K562 (cell line): ENCODE measurements around the gene MBD1. TPM values are rescaled to one million over a fixed set of nuclear protein-coding genes. Genes with fewer than 3 reads are reported as not detected.

Experiments used
- ATAC-seq: fragments of 200-7000 bp; cut with Tn5 transposase; 3 replicates; pipeline ENCODE4 v1.9.1; 2020; ENCODE audit warnings: moderate library complexity
- BruUV-seq: library from RNA; stranded (reverse); fragments of 400-500 nt; replicated peaks from 2 replicates; lab custom pipeline; 2021; lab: Mats Ljungman, UMichigan
- CTCF ChIA-PET: fragments of 300-600 bp; formaldehyde crosslinking; extraction: SDS; loops from one replicate; lab custom pipeline; 2021; ENCODE audit warnings: low intra/inter-chr PET ratio; lab: Yijun Ruan, JAX
- POLR2A ChIA-PET: fragments of 300-600, 350-650 bp; sonication (Branson Sonifier 250); formaldehyde crosslinking; extraction: SDS; loops from one replicate; lab custom pipeline; 2021; ENCODE audit warnings: antibody characterized with exemption, inconsistent platforms; lab: Yijun Ruan, JAX
- DNase-seq, 4 experiments: peaks; one replicate each; pipeline versions ENCODE4 v3.0.0 to v3.0.0-alpha.2; 2011 to 2018; ENCODE audit warnings: low spot score in 3 of 4, mixed read lengths in 3 of 4; ENCODE audit errors: extremely low read depth in 1 of 4
- FAIRE-seq: peaks from 2 replicates; lab custom pipeline; 2011; peaks lifted over from hg19 to GRCh38; lab: Jason Lieb, UNC
- H2AFZ ChIP-seq: 2 replicates; pipeline ENCODE4 v1.6.0; 2011; ENCODE audit warnings: low read depth, low read length, control low read depth, inconsistent platforms
- H3K27ac ChIP-seq: fragments of 200-600 bp; 3 replicates; pipeline ENCODE4 v1.8.0; 2011; ENCODE audit warnings: low read depth, mild to moderate bottlenecking, control low read depth, inconsistent platforms, low read length, moderate library complexity, mixed read lengths; ENCODE audit errors: extremely low read depth
- H3K27me3 ChIP-seq, 2 experiments: fragments of 300-600 bp in 1 of 2; 2 replicates in 1 of 2; 3 replicates in 1 of 2; pipeline versions ENCODE4 v1.6.0 to v1.8.0; 2011; ENCODE audit warnings: inconsistent platforms in 2 of 2, low read length in 2 of 2, mild to moderate bottlenecking in 1 of 2, mixed read lengths in 1 of 2, moderate library complexity in 1 of 2; ENCODE audit not compliant: control insufficient read depth in 2 of 2, insufficient read depth in 2 of 2
- H3K36me3 ChIP-seq: fragments of 300-600 bp; 3 replicates; pipeline ENCODE4 v1.8.0; 2011; ENCODE audit warnings: mild to moderate bottlenecking, low read length, inconsistent platforms; ENCODE audit not compliant: control insufficient read depth, insufficient read depth
- H3K4me1 ChIP-seq, 2 experiments: fragments of 200-600 bp in 1 of 2; replicated peaks in 1 of 2; 2 replicates in 1 of 2; 3 replicates in 1 of 2; pipeline versions ENCODE4 v1.5.1 to v1.8.0; 2011; ENCODE audit warnings: inconsistent platforms in 2 of 2, low read length in 2 of 2, mild to moderate bottlenecking in 1 of 2, mixed read lengths in 1 of 2, moderate library complexity in 1 of 2; ENCODE audit not compliant: control insufficient read depth in 2 of 2, insufficient read depth in 2 of 2
- H3K4me2 ChIP-seq: 2 replicates; pipeline ENCODE4 v1.6.1; 2011; ENCODE audit warnings: low read length, control low read depth, inconsistent platforms, mixed read lengths; ENCODE audit not compliant: insufficient read depth
- H3K4me3 ChIP-seq: fragments of 200-600 bp; sonication (generic), shearing (Covaris generic); 2 replicates; pipeline ENCODE4 v1.5.1; 2016; ENCODE audit warnings: control low read depth, inconsistent platforms
- H3K79me2 ChIP-seq: fragments of 200-600 bp; 3 replicates; pipeline ENCODE4 v1.8.0; 2011; ENCODE audit warnings: low read length, inconsistent platforms; ENCODE audit not compliant: control insufficient read depth, insufficient read depth
- H3K9ac ChIP-seq, 2 experiments: 2 replicates each; pipeline versions ENCODE4 v1.6.0 to v1.6.1; 2011; ENCODE audit warnings: low read depth in 2 of 2, low read length in 2 of 2, control low read depth in 1 of 2, inconsistent platforms in 1 of 2, mild to moderate bottlenecking in 1 of 2, mixed read lengths in 1 of 2; ENCODE audit not compliant: insufficient read depth in 1 of 2
- H3K9me1 ChIP-seq: one replicate; pipeline ENCODE4 v1.6.0; 2011; ENCODE audit warnings: inconsistent platforms, mild to moderate bottlenecking, low read length, moderate library complexity; ENCODE audit not compliant: control insufficient read depth, insufficient read depth
- H3K9me3 ChIP-seq: replicated peaks from 2 replicates; pipeline ENCODE4 v1.5.1; 2011; ENCODE audit warnings: low read depth, low read length, inconsistent platforms; ENCODE audit not compliant: control insufficient read depth, insufficient read depth
- H4K20me1 ChIP-seq: replicated peaks from 2 replicates; pipeline ENCODE4 v1.6.1; 2011; ENCODE audit warnings: low read length, inconsistent platforms, mixed read lengths; ENCODE audit not compliant: control insufficient read depth, insufficient read depth
- CREB3 ChIP-seq: fragments of 450-650 bp; conservative IDR thresholded peaks from 2 replicates; pipeline ENCODE4 v1.6.1; 2016; ENCODE audit warnings: missing genetic modification characterization, low read depth, mild to moderate bottlenecking, missing compliant biosample characterization, moderate library complexity
- ELF2 ChIP-seq: fragments of 250-450 bp; sonication (Bioruptor Pico); IDR thresholded peaks from 2 replicates; pipeline ENCODE4 v1.5.0; 2021; ENCODE audit warnings: mild to moderate bottlenecking
- GATAD2B ChIP-seq: fragments of 450-650 bp; IDR thresholded peaks from 2 replicates; pipeline ENCODE4 v1.6.1; 2017; ENCODE audit warnings: mild to moderate bottlenecking, borderline replicate concordance
- NR0B1 ChIP-seq: fragments of 450-650 bp; IDR thresholded peaks from one replicate; pipeline ENCODE4 v1.6.1; 2018; ENCODE audit warnings: mild to moderate bottlenecking, moderate library complexity; ENCODE audit not compliant: partially characterized antibody
- NR2F6 ChIP-seq: fragments of 450-650 bp; formaldehyde crosslinking; IDR thresholded peaks from 2 replicates; pipeline ENCODE4 v1.4.0; 2020; ENCODE audit warnings: mild to moderate bottlenecking
- POLR2AphosphoS5 ChIP-seq: IDR thresholded peaks from 2 replicates; pipeline ENCODE4 v1.6.1; 2011; ENCODE audit warnings: mild to moderate bottlenecking, low read depth, low read length, moderate library complexity; ENCODE audit not compliant: control insufficient read depth, insufficient read depth
- SMAD3 ChIP-seq: fragments of 450-650 bp; formaldehyde crosslinking; conservative IDR thresholded peaks from 2 replicates; pipeline ENCODE4 v1.4.0; 2020; ENCODE audit warnings: mild to moderate bottlenecking
- SRSF7 ChIP-seq: fragments of 200-400 bp; formaldehyde crosslinking; optimal IDR thresholded peaks from 2 replicates; pipeline ENCODE3; 2017; ENCODE audit warnings: mild to moderate bottlenecking, low read depth, low read length
- TSC22D4 ChIP-seq: fragments of 450-650 bp; IDR thresholded peaks from 2 replicates; pipeline ENCODE4 v1.6.1; 2016; ENCODE audit warnings: missing genetic modification characterization, missing biosample characterization, control low read depth
- ZNF644 ChIP-seq: fragments of 200-800 bp; sonication (Bioruptor generic); IDR thresholded peaks from 2 replicates; pipeline ENCODE4 v1.6.1; 2016; ENCODE audit warnings: low read depth, missing genetic modification characterization, missing compliant biosample characterization
- ZNF699 ChIP-seq: fragments of 250-450 bp; sonication (Bioruptor Pico); IDR thresholded peaks from 2 replicates; pipeline ENCODE4 v1.8.0; 2021; ENCODE audit warnings: mild to moderate bottlenecking, moderate library complexity; ENCODE audit not compliant: insufficient replicate concordance
- WGBS: fragments of 100-300 bp; shearing (Covaris generic); methylation state at CpG from one replicate; pipeline ENCODE4 v1.1.6; 2016; ENCODE audit warnings: low coverage, mixed read lengths; ENCODE audit not compliant: insufficient coverage; ENCODE audit errors: missing lambda C conversion rate; 5-methylcytosine and 5-hydroxymethylcytosine counted together
- in situ Hi-C: fragments of 300-500 bp; cut with MboI; formaldehyde crosslinking; loops from 4 replicates; pipeline ENCODE4 v1.15.0; 2018; ENCODE audit warnings: inconsistent platforms, mixed read lengths
- intact Hi-C: fragments of 100-400 bp; cut with micrococcal nuclease; formaldehyde crosslinking; loops from 2 replicates; pipeline ENCODE4 v1.14.2; 2022
- polyA plus RNA-seq, 8 experiments: library from polyadenylated mRNA; depleted of rRNA in 4 of 8; stranded (reverse) in 5 of 8; unstranded in 3 of 8; fragments of >200 nt; fragmentation: Nextera tagmentation in 2 of 8; fragmentation: Illumina TruSeq in 1 of 8; extraction: Ambion mirVana in 2 of 8; extraction: Trizol in 1 of 8; gene quantifications; 2 replicates each; pipeline versions ENCODE4 v1.2.1 to v1.2.3, GENCODE V29; 2011 to 2014; ENCODE audit warnings: inconsistent platforms in 1 of 8, missing spikeins in 1 of 8
- total RNA-seq, 7 experiments: library from RNA; depleted of rRNA in 6 of 7; stranded (reverse); fragments of >200 nt in 6 of 7; fragmentation: Illumina TruSeq in 2 of 7; extraction: Trizol in 2 of 7; gene quantifications; 2 replicates each; pipeline versions ENCODE4 v1.2.1 to v1.2.3, GENCODE V29; 2011 to 2021; ENCODE audit warnings: low replicate concordance in 1 of 7
- TF ChIP-seq, protein P1 (sequence below): sonication (generic); formaldehyde crosslinking; IDR thresholded peaks from 2 replicates; pipeline ENCODE4 v1.8.0; 2023; ENCODE audit warnings: missing genetic modification reagents, mild to moderate bottlenecking, borderline replicate concordance

The MBD1 gene
- total and polyA plus RNA-seq, 9 of the 15 experiments (the other 6 are each of a cell fraction or from before 2014, with no cell fraction given): 3.0 to 59.7 (median 31.7) TPM

GRCh38 chr18:50320719-50321118, 39.4 kb upstream of the MBD1 start:
- H3K27ac ChIP-seq: no peak overlapping the region
- no peaks in the 10 kb centered on the region for H3K9me1 ChIP-seq
- FAIRE-seq: no peak
- no peak overlapping the region for H2AFZ ChIP-seq
- no peaks in the 10 kb centered on the region for H3K79me2 ChIP-seq
- H3K4me3 ChIP-seq: no peak overlapping the region
- no peaks in the 10 kb centered on the region for H3K9me3 ChIP-seq
- no peak for ATAC-seq
- in situ Hi-C loops: no loop called here
- 15% methylated on average over 5 of the region's 5 CpGs for WGBS
- H3K4me1 ChIP-seq: no peaks in the 10 kb centered on the region
- no peak overlapping the region for H3K4me2 ChIP-seq
- H3K9ac ChIP-seq: no peak overlapping the region
- no peaks in the 10 kb centered on the region for H3K27me3 ChIP-seq
- no TSS peak for BruUV-seq
- CTCF ChIA-PET: no interaction called here
- POLR2A ChIA-PET: no interaction called here
- no peaks in the 10 kb centered on the region for H4K20me1 ChIP-seq
- intact Hi-C loops: no loop called here
- DNase-seq: no peak
- no peaks in the 10 kb centered on the region for H3K36me3 ChIP-seq
- TF ChIP-seq POLR2AphosphoS5 (no peak), ZNF699 (CRISPR knock-in tag) (no peak), SMAD3 (CRISPR knock-in tag) (no peak), NR2F6 (CRISPR knock-in tag) (no peak), CREB3 (no peak), SRSF7 (no peak), ELF2 (CRISPR knock-in tag) (no peak), NR0B1 (no peak), GATAD2B (no peak), ZNF644 (tag) (no peak), TSC22D4 (tag) (no peak)
- TF ChIP-seq, protein P1, sequence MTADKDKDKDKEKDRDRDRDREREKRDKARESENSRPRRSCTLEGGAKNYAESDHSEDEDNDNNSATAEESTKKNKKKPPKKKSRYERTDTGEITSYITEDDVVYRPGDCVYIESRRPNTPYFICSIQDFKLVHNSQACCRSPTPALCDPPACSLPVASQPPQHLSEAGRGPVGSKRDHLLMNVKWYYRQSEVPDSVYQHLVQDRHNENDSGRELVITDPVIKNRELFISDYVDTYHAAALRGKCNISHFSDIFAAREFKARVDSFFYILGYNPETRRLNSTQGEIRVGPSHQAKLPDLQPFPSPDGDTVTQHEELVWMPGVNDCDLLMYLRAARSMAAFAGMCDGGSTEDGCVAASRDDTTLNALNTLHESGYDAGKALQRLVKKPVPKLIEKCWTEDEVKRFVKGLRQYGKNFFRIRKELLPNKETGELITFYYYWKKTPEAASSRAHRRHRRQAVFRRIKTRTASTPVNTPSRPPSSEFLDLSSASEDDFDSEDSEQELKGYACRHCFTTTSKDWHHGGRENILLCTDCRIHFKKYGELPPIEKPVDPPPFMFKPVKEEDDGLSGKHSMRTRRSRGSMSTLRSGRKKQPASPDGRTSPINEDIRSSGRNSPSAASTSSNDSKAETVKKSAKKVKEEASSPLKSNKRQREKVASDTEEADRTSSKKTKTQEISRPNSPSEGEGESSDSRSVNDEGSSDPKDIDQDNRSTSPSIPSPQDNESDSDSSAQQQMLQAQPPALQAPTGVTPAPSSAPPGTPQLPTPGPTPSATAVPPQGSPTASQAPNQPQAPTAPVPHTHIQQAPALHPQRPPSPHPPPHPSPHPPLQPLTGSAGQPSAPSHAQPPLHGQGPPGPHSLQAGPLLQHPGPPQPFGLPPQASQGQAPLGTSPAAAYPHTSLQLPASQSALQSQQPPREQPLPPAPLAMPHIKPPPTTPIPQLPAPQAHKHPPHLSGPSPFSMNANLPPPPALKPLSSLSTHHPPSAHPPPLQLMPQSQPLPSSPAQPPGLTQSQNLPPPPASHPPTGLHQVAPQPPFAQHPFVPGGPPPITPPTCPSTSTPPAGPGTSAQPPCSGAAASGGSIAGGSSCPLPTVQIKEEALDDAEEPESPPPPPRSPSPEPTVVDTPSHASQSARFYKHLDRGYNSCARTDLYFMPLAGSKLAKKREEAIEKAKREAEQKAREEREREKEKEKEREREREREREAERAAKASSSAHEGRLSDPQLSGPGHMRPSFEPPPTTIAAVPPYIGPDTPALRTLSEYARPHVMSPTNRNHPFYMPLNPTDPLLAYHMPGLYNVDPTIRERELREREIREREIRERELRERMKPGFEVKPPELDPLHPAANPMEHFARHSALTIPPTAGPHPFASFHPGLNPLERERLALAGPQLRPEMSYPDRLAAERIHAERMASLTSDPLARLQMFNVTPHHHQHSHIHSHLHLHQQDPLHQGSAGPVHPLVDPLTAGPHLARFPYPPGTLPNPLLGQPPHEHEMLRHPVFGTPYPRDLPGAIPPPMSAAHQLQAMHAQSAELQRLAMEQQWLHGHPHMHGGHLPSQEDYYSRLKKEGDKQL (CRISPR knock-in tag): no peak
